ENCODE results near the gene NUDT13.

The NUDT13 gene

DNA sequence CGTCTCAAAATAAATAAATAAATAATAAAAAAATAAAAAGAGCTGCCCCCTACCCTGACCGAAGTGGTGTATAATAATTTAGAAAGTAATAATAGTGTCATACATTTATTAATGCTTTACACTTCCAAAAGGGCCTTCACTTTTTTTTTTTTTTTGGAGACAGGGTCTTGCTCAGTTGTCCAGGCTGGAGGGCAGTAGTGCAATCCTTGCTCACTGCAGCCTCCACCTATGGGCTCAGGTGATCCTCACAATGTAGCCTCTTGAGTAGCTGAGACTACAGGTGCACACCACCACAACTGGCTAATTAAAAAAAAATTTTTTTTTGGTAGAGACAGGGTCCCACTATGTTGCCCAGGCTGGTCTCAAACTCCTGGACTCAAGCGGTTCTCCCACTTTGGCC, 59.1 kb downstream of the NUDT13 start:
- H3K4me3 ChIP-seq (ENCODE audit: low read depth, low read length) = no peak overlapping the region
- TF ChIP-seq, protein P1, sequence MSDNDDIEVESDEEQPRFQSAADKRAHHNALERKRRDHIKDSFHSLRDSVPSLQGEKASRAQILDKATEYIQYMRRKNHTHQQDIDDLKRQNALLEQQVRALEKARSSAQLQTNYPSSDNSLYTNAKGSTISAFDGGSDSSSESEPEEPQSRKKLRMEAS (IDR thresholded peaks at IDR 0.05; ENCODE audit: low read depth, low read length) = no peak
- TF ChIP-seq POLR2A (IDR thresholded peaks at IDR 0.05; ENCODE audit: extremely low read depth, insufficient read length) (no peak), MYC (IDR thresholded peaks at IDR 0.05; ENCODE audit: low read depth, low read length) (no peak)
- TF ChIP-seq, protein P2, sequence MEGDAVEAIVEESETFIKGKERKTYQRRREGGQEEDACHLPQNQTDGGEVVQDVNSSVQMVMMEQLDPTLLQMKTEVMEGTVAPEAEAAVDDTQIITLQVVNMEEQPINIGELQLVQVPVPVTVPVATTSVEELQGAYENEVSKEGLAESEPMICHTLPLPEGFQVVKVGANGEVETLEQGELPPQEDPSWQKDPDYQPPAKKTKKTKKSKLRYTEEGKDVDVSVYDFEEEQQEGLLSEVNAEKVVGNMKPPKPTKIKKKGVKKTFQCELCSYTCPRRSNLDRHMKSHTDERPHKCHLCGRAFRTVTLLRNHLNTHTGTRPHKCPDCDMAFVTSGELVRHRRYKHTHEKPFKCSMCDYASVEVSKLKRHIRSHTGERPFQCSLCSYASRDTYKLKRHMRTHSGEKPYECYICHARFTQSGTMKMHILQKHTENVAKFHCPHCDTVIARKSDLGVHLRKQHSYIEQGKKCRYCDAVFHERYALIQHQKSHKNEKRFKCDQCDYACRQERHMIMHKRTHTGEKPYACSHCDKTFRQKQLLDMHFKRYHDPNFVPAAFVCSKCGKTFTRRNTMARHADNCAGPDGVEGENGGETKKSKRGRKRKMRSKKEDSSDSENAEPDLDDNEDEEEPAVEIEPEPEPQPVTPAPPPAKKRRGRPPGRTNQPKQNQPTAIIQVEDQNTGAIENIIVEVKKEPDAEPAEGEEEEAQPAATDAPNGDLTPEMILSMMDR (IDR thresholded peaks at IDR 0.05; ENCODE audit: low read depth, low read length) = no peak
- no peak for DNase-seq (ENCODE audit: low read depth)

DNA sequence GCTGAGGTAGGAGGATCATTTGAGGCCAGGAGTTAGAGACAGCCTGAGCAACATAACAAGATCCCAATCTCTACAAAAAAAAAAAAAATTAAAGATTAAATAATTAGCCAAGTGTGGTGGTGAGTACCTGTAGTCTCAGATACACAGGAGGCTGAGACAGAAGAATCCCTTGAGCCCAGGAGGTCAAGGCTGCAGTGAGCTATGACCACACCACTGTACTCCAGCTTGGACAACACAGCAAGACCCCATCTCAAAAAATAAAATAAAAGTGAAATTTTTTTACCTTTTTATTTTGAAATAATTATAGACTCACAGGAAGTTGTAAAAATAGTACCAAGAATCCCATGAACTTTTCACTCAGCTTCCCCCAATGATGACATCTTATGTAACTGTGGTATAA, 62.6 kb downstream of the NUDT13 start:
- TF ChIP-seq POLR2A (IDR thresholded peaks at IDR 0.05; ENCODE audit: extremely low read depth, insufficient read length) (no peak), MYC (IDR thresholded peaks at IDR 0.05; ENCODE audit: low read depth, low read length) (no peak)
- TF ChIP-seq, protein P1 (IDR thresholded peaks at IDR 0.05; ENCODE audit: low read depth, low read length) = no peak
- TF ChIP-seq, protein P2 (IDR thresholded peaks at IDR 0.05; ENCODE audit: low read depth, low read length) = no peak
- DNase-seq (ENCODE audit: low read depth) = no peak
- no peak overlapping the region for H3K4me3 ChIP-seq (ENCODE audit: low read depth, low read length)

DNA sequence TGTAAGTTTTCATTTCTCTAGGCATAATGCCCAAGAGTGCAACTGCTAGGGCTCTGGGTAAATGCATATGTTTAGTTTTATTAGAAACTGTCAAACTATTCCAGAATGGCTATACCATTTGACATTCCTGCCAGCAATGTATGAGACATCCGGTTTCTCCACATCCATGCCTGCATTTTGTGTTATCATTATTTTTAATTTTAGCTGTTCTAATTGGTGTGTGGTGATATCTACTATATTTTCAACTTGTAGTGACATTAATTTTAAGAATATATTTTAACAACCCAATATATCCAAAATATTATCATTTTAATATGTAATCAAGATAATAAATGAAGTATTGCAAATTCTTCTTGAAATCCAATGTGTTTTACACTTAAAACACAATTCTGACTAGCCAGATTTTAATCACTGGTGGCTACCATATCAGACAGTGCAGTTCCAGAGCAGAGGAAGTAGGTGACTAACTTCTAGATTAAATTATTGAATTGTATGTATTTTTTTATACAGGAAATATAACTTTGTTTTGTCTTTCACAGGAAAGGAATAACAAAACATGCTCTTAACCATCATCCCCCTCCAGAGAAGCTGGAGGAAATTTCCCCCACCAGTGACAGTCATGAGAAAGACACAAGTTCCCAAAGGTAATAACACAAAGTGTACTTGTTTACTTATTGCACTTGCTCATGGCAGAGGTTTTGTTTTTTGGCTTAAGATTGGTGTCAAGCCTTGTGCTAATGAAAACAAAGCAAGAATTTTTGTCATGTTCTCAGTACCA, 64.1 kb downstream of the NUDT13 start:
- TF ChIP-seq, protein P1 (IDR thresholded peaks at IDR 0.05; ENCODE audit: low read depth, low read length) = no peak
- TF ChIP-seq POLR2A (IDR thresholded peaks at IDR 0.05; ENCODE audit: extremely low read depth, insufficient read length) (no peak), MYC (IDR thresholded peaks at IDR 0.05; ENCODE audit: low read depth, low read length) (no peak)
- TF ChIP-seq, protein P2 (IDR thresholded peaks at IDR 0.05; ENCODE audit: low read depth, low read length) = no peak
- H3K4me3 ChIP-seq (ENCODE audit: low read depth, low read length) = no peak overlapping the region
- DNase-seq (ENCODE audit: low read depth) = no peak

Measured in NB4 (cell line).